ENCODE results near the gene NUDCD3. TPM values are rescaled to one million over a fixed set of nuclear protein-coding genes. Genes with fewer than 3 reads are reported as not detected.

The NUDCD3 gene
- total and polyA plus RNA-seq, 2 of the 8 experiments (the other 6 are each of a cell fraction or from before 2014, with no cell fraction given), result 35.2 to 93.7 TPM

- TF ChIP-seq, protein P1, sequence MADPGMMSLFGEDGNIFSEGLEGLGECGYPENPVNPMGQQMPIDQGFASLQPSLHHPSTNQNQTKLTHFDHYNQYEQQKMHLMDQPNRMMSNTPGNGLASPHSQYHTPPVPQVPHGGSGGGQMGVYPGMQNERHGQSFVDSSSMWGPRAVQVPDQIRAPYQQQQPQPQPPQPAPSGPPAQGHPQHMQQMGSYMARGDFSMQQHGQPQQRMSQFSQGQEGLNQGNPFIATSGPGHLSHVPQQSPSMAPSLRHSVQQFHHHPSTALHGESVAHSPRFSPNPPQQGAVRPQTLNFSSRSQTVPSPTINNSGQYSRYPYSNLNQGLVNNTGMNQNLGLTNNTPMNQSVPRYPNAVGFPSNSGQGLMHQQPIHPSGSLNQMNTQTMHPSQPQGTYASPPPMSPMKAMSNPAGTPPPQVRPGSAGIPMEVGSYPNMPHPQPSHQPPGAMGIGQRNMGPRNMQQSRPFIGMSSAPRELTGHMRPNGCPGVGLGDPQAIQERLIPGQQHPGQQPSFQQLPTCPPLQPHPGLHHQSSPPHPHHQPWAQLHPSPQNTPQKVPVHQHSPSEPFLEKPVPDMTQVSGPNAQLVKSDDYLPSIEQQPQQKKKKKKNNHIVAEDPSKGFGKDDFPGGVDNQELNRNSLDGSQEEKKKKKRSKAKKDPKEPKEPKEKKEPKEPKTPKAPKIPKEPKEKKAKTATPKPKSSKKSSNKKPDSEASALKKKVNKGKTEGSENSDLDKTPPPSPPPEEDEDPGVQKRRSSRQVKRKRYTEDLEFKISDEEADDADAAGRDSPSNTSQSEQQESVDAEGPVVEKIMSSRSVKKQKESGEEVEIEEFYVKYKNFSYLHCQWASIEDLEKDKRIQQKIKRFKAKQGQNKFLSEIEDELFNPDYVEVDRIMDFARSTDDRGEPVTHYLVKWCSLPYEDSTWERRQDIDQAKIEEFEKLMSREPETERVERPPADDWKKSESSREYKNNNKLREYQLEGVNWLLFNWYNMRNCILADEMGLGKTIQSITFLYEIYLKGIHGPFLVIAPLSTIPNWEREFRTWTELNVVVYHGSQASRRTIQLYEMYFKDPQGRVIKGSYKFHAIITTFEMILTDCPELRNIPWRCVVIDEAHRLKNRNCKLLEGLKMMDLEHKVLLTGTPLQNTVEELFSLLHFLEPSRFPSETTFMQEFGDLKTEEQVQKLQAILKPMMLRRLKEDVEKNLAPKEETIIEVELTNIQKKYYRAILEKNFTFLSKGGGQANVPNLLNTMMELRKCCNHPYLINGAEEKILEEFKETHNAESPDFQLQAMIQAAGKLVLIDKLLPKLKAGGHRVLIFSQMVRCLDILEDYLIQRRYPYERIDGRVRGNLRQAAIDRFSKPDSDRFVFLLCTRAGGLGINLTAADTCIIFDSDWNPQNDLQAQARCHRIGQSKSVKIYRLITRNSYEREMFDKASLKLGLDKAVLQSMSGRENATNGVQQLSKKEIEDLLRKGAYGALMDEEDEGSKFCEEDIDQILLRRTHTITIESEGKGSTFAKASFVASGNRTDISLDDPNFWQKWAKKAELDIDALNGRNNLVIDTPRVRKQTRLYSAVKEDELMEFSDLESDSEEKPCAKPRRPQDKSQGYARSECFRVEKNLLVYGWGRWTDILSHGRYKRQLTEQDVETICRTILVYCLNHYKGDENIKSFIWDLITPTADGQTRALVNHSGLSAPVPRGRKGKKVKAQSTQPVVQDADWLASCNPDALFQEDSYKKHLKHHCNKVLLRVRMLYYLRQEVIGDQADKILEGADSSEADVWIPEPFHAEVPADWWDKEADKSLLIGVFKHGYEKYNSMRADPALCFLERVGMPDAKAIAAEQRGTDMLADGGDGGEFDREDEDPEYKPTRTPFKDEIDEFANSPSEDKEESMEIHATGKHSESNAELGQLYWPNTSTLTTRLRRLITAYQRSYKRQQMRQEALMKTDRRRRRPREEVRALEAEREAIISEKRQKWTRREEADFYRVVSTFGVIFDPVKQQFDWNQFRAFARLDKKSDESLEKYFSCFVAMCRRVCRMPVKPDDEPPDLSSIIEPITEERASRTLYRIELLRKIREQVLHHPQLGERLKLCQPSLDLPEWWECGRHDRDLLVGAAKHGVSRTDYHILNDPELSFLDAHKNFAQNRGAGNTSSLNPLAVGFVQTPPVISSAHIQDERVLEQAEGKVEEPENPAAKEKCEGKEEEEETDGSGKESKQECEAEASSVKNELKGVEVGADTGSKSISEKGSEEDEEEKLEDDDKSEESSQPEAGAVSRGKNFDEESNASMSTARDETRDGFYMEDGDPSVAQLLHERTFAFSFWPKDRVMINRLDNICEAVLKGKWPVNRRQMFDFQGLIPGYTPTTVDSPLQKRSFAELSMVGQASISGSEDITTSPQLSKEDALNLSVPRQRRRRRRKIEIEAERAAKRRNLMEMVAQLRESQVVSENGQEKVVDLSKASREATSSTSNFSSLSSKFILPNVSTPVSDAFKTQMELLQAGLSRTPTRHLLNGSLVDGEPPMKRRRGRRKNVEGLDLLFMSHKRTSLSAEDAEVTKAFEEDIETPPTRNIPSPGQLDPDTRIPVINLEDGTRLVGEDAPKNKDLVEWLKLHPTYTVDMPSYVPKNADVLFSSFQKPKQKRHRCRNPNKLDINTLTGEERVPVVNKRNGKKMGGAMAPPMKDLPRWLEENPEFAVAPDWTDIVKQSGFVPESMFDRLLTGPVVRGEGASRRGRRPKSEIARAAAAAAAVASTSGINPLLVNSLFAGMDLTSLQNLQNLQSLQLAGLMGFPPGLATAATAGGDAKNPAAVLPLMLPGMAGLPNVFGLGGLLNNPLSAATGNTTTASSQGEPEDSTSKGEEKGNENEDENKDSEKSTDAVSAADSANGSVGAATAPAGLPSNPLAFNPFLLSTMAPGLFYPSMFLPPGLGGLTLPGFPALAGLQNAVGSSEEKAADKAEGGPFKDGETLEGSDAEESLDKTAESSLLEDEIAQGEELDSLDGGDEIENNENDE (IDR thresholded peaks at IDR 0.05; ENCODE audit: insufficient replicate concordance, low read length), result no peak
- TF ChIP-seq CHD2 (IDR thresholded peaks at IDR 0.05; ENCODE audit: low read length) (no peak), SP4 (IDR thresholded peaks at IDR 0.05; ENCODE audit: low read length) (no peak), EP300 (IDR thresholded peaks at IDR 0.05; ENCODE audit: borderline replicate concordance in 1 of 2, low read depth in 2 of 2, low read length in 2 of 2) (no peak), EGR1 (IDR thresholded peaks at IDR 0.05; ENCODE audit: borderline replicate concordance, low read depth, low read length) (no peak), CREB1 (IDR thresholded peaks at IDR 0.05) (no peak), TAF7 (optimal IDR thresholded peaks at IDR 0.05; ENCODE audit: borderline replicate concordance, low read depth, low read length) (no peak)
- TF ChIP-seq, protein P2, sequence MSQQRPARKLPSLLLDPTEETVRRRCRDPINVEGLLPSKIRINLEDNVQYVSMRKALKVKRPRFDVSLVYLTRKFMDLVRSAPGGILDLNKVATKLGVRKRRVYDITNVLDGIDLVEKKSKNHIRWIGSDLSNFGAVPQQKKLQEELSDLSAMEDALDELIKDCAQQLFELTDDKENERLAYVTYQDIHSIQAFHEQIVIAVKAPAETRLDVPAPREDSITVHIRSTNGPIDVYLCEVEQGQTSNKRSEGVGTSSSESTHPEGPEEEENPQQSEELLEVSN (IDR thresholded peaks at IDR 0.05), result no peak
These were observed 29.1 kb downstream of the NUDCD3 start (continued) for GRCh38 chr7:44461387-44461786.

Data from H1 (cell line).